GM19239 (cell line): Measurements from ENCODE around the gene LAMB4.
"Not testable (repeated sequence)": the region's sequence is repeated elsewhere in the genome, so short reads cannot be mapped to it uniquely, and the experiment has no call there.

Source experiments
- DNase-seq: peaks from one replicate; pipeline ENCODE4 v3.0.0; 2011; ENCODE audit warnings: low spot score; ENCODE audit not compliant: insufficient read length
- FAIRE-seq: peaks from 2 replicates; lab custom pipeline; 2011; peaks lifted over from hg19 to GRCh38; lab: Jason Lieb, UNC

Gene LAMB4

DNA sequence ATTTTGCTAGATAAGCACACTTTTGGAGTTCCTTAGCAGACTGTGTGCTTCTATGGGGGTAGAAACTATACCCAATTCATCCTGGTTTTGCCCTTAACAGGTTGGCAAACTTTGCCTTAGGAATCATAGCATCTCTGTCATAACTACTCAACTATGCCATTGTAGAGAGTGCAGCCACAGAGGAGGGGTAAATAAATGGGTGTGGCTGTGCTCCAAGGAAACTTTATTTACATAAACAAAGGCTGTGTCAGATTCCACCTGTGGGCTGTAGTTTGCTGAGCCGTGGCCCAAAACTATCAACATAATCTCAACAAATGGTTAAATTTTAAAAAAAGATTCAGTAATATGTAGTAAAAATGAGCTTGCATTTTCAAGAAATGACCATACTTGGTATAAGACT, 75.6 kb downstream of the LAMB4 start:
- no peak for FAIRE-seq
- no peak for DNase-seq

DNA sequence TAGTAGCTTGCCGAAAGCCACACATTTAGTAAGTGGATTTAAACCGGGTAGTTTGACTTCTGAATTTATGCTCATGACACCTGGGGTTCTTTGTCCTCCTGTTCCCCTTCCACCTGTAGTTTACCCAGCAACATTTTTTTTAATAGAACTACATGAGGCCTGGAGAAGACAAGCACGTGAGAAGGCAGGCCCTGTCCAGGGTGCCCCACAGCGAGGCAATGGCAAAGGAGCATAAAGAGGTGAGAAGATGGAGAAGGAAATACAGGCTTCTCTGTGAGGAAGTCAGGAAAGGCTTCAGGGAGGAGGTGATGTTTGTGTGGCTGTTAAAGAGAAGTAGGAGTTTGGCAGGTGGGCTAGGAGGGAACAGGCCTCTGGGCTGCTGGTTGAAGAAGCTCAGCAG, 76.9 kb downstream of the LAMB4 start:
- FAIRE-seq (no peak), DNase-seq (no peak)

DNA sequence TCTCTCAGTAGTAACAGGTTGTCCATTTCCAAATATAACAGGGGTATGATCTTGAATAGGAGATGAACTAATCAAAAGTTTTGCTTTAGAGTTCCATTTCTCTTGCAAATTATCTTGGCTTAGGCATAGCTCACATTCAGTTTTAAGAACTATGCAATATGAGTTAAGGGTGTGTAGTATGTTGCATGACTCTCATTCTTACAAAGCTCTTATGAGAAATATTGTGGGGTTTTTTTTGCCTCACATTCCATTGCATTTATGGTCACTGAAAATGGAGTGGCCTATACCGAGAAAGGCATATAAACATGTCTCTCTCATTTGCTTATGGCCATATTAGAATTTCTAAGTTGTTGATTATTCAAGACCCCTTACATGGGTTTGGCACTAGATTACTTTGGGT, 78.7 kb downstream of the LAMB4 start:
- FAIRE-seq, result no peak
- no peak for DNase-seq

DNA sequence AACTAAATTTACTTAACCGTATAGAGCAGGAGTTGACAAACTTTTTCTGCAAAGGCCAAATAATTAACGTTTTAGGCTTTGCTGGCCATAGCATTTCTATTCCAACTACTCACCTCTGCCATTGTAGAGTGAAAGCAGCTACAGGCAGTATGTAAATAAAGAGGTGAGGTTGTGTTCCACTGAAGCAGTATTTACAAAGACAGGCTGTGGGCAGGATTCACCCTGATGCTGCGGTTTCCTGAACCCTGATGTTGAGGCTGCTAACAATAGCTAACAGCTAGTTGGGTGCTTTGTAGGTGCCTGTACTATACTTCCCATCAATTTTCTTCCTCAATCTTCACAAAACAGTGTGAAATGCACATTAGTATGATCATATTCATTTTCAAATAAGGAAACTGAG, 80.2 kb downstream of the LAMB4 start:
- no peak for FAIRE-seq
- no peak for DNase-seq

DNA sequence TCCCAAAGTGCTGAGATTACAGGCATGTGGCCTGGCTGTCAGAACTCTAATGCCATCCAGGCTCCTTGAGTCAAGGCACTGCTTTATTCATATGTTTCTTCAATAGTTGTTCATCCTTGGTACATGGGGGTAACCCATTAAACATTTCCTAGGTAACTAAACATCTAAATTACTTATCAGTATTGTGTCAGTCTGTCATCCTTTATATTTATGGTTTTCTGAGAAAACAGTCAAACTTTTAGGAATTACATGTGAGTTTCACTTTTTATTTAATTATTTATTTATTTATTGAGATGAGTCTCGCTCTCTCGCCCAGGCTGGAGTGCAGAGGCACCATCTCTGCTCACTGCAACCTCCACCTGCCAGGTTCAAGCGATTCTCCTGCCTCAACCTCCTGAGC, 81.7 kb downstream of the LAMB4 start:
- DNase-seq, result no peak
- FAIRE-seq, result no peak

DNA sequence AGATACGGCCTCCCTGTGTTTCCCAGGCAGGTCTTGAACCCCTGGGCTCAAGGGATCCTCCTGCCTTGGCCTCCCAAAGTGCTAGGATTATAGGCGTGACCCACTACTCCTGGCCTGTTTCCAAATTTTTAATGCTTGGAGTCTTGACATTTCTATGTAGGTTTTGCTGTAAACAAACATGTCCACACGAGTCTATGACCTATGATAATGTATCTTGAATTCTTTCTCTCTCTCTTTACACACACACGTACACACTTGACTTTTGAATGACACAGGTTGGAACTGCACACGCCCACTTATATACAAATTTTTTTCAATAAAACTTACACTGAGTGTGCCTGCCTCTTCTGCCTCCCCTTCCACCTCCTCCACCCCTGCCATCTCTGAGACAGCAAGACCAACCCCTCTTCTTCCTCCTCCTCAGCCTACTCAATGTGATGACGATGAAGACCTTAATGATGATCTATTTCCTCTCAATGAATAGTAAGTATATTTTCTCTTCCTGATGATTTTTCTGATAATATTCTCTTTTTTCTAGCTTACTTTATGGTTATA, 83.1 kb downstream of the LAMB4 start:
- no peak for FAIRE-seq
- no peak for DNase-seq

DNA sequence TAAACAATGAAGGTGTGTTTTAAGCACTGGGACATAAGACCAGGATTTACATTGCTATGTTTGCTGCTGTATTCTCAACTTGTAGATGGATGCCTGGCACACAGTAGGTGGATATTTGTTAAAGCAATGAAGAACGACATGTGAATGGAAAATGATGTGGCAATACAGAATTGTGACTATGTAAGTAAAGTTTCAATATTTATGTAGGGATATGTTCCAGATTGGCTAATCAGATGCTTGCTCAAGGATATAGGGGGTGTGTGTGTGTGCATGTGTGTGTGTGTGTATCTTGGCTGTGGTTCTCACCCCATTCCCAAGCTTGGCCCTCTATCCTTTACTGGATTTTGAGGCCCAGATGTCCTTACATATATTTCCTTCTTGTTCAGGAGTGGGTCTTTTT, 84.5 kb downstream of the LAMB4 start:
- no peak for FAIRE-seq
- no peak for DNase-seq

DNA sequence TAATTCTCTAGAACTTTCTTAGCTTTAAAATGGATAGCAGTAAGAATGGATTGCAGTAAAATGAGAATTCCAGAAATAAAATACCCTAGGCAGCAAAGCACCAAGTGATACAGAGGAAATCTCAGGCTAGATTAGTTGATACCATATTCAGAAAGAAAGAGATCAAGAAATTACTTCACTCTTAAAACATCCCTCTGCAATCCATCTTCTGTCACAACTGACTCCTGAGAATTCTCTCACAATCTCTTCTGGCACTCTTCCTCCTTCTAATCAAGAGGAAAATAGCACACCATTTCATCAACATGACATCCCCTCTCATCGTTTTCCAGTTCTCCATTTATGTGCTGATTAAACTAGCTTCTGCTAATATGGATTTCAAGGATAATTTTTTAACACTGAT, 85.0 kb downstream of the LAMB4 start:
- FAIRE-seq, result no peak
- DNase-seq, result no peak

DNA sequence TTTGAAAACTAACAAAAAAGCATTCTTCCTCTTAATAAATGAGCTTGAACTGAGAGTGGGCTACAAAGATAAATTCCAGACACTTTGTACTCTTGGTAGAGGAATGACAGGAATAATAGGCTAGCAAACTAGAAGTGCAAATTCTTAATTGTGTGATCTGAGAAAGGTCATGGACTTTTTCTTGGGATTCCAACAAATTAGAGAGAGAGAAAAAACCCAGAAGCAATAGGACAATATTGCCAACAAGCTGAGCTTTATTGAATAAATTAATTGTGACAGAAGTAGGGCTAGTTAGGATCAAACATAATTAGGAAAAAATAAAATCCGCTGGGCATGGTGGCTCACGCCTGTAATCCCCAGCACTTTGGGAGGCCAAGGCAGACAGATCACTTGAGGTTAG, 85.8 kb downstream of the LAMB4 start:
- no peak for FAIRE-seq
- no peak for DNase-seq

DNA sequence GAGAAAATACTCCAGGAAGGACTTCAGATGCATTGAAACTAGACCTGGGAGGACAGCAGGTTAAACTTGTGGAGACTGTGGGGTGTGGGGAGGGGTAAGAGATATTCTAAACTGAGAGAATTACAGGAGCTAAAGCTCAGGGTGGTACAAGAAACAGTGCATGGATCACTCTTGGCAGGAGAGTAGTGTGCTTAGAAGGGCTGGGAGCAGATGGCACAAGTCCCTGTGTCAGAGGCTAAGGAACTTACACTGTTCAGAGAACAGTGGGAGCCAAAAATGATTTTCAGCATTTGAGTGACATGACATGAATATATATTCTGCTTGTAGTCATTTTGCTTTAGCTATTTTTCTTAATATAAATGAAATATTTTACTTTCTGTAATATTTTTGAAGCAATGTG, 91.2 kb downstream of the LAMB4 start:
- no peak for DNase-seq
- FAIRE-seq, result no peak

DNA sequence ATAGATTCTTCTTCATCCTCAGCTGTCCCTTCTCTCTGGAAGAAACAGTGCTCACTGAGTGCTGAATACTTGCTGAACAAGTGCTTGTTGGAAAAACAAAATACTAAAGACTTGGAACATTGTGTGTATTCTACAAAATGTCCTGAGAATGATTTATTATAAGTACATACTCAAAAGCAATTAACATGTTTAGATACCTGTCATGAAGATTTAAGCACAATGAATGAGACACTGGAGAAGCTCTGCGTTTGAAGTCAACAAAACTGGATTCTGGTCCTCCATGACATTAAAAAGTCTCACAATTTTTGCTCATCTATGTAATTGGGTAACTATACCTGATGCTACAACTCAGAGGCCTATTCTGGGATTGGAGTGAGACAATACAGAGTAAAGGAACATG, 92.4 kb downstream of the LAMB4 start:
- no peak for DNase-seq

DNA sequence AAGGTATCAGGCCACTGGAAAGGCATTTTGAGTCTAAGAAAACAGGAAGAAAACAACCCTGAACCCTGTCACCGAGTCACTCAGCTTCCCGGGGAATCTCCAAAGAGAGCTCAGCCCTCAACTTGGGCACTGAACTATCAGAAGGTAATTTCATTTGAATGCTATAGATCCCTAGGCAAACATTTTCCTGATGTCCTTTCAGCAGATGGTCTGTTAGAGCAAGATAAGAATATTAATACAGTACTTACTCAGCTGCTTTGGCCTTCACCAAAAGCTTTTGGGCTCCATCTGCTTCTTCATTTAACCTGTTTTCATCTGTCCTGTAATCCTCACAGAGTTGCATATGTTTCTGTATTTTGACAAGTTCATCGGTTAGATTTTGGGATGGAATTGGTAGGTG, 93.0 kb downstream of the LAMB4 start:
- FAIRE-seq (no peak), DNase-seq (no peak)

More for the DNA sequence above, 92.4 kb downstream of the LAMB4 start:
- no peak for FAIRE-seq

DNA sequence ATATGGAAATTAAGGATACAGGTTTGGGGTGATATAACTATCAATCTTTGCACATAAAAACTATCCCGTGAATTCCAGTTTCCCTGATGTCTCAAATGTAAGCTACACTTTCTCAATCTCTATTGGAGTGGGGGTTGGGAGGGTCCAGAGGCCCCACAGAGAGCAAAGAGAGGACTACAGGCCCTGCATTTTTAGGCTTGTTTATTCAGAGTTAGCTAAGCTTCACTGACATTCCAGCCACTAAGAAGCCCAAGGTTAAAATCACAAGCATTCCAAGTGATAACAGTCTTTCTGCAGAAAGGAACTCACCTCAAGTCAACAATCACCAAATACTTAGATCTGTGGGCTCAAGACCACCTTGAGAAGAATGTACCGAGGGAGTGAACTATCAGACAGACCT, 95.6 kb downstream of the LAMB4 start:
- DNase-seq, result no peak
- no peak for FAIRE-seq

DNA sequence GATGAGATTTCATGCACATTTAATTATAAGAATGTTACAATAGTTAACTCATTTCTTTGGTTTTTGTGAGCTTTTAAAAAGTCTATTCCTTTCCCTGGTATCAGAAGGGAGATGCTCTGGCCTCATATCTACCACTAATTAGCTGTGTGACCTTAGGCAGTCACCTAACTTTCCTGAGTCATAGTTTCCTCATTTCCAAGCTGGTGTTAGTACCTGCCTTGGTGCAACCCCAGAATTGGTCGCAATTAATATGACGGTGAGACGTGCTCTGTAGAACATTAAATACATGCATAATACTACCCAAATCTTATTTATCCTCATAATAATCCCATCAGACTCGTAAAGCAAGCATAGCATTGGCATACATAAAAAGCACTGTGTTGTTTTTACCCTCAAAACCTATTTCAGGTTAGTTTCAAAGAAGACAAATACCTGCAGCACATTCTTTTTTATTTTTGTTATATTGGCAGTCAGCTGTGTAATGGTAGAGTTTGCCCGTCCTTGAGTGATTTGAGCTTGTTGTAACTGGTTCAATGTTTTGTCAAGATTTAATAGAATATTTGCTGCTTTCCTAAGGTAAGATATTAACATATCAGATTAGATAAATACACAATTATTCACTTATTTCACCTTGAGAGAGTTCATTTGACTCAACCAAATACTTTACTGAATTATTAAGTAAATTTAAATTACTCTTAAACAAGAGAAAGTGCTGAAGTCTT, 96.2 kb downstream of the LAMB4 start:
- DNase-seq (no peak), FAIRE-seq (no peak)

DNA sequence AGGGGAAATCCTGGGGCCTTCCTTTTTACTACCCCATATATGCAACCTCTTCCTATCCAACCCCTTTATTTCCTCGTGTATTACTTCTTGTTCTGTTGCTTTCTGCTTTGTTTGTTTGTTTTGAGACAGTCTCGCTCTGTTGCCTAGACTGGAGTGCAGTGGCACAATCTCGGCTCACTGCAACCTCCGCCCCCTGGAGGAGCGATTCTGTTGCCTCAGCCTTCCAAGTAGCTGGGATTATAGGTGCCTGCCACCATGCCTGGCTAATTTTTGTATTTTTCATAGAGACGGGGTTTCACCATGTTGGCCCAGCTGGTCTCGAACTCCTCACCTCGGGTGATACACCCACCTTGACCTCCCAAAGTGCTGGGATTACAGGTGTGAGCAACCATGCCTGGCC, 96.9 kb downstream of the LAMB4 start:
- not testable (repeated sequence) for DNase-seq, FAIRE-seq

DNA sequence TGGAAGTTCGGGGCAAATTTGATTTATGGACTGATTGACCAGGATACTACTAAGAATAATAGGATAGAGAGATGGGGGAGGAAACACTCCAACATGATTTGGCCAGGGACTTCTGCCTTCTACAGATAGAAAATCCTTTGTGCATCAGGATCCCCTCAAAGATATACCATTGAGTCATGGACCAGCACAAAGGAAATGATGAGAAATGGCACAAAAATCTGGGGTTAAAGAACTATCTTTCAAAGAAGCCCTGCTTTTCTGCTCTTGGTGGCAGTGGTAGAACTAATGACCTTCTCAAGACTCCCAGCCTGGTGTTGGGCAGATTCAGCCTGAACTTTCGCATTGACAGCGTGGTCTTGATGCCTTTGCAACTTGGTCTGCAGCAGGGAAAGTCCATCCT, 99.6 kb downstream of the LAMB4 start:
- DNase-seq (no peak), FAIRE-seq (no peak)

DNA sequence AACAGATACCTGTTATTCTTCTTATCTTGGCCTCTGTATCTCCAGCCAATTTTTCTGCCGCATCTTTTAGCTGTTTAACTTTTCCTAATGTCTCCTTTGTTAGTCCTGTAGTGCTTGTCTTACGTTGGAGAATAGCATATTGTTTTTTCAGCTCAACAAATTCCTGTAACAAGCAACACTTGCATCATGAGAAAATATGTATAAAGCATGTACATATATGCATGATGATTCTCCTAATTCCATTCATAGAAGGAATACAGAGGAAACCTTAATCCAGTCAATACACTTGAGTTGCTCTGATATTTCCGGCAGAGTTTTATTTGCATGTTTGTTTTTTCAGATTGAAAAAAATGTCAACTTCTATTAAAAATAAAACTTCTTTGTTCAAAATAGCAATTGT, 101.1 kb downstream of the LAMB4 start:
- FAIRE-seq (no peak), DNase-seq (no peak)

DNA sequence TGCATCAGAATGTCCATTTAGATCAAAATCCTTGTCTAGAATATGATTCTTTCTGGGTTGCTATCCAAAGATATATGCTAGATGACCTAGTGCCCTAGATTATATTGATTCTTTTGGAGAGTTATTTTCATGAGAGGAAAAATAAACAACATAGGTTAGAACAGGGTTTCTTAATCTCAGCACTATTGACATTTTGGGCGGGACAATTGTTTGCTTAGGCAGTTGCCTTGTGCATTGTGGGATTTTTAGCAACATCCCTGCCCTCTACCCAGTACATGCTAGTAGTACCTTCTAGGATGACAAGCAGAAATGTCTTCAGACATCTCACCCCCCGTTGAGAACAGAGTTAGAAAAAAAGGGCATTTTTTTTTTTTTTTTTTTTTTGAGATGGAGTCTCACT, 102.0 kb downstream of the LAMB4 start:
- no peak for DNase-seq
- FAIRE-seq, result no peak

DNA sequence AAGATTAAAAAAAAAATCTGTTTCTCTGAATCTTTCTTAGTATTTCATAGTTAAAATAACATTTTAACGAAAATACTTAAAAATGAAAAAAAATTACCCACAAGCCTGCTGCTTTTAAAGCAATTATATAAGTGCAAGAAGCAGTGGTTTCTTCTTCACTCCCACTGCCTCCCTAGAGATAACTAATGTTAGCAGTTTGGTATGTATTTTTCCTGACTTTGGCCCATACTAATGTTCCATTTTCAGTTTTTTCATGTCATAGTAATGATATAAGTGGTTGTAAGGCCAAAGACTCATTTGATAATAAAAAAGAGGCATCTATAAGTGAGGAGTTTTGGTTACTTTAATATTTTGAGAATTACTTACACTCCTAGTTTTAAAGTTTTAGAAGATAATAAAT, 102.9 kb downstream of the LAMB4 start:
- FAIRE-seq (no peak), DNase-seq (no peak)

DNA sequence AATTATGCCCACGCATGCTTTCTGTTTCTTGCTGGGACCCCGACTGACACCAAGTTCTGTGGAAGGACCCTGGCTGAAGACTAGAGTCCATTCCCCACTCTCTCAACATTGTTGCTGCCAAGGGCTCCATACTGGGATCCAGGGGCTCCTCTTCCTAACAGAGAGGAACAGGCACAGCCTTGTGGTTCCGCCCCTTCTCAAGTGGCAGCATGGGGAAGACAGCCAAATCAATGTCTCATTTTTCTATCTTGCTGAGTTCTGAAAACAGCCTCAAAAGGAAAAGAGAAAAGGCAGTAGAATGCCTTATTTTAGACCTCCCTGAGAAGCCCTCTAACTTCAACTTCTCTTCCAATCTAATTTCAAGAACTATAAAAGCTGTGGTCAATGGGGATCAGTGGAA, 103.5 kb downstream of the LAMB4 start:
- FAIRE-seq, result no peak
- DNase-seq, result no peak

DNA sequence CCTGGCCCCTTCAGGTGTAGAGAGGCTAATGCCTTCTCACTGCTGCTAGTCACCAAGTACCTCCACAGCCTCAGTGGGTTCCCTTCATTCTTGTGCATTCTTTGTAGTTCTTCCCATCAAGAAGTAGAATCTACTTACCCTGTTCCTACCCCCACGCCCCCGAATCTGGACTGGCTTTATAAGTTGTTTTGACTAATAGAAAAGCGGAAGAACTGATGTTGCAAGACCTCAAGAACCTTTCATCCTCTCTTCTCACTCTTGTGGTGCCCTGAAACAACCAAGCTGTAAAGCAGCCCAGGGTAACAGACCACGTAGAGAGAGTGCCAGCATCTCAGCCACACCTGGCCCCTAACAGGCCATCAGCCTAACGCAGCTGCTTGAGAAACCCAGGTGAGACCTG, 104.0 kb downstream of the LAMB4 start:
- no peak for FAIRE-seq
- no peak for DNase-seq

DNA sequence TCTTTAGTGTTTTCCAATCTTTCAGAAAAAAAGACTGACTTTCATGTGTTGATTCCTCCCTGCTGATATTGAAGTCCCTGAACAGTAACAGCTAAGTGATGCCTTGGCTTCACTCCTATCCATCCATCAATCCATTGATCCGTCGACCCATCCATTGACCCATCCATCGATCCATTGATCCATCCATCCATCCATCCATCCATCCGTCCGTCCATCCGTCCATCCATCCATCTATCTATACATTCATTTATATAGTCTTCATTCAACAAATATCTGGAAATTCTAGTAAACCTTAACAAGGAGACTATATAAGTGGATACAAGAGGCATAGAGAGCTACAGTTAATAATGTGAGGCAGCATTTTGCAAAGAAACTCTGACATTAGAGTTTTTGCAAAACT, 105.6 kb downstream of the LAMB4 start:
- DNase-seq, result no peak
- FAIRE-seq, result no peak
